CD4-positive, alpha-beta T cell treated with Interleukin-4 for 4 hours (primary cell): ENCODE data around the gene CES5A.
"Not testable (repeated sequence)": the region's sequence is repeated elsewhere in the genome, so short reads cannot be mapped to it uniquely, and the experiment has no call there.

Source experiments
- DNase-seq: peaks from one replicate; pipeline ENCODE4 v3.0.0-alpha.2; 2020

Gene CES5A

DNA sequence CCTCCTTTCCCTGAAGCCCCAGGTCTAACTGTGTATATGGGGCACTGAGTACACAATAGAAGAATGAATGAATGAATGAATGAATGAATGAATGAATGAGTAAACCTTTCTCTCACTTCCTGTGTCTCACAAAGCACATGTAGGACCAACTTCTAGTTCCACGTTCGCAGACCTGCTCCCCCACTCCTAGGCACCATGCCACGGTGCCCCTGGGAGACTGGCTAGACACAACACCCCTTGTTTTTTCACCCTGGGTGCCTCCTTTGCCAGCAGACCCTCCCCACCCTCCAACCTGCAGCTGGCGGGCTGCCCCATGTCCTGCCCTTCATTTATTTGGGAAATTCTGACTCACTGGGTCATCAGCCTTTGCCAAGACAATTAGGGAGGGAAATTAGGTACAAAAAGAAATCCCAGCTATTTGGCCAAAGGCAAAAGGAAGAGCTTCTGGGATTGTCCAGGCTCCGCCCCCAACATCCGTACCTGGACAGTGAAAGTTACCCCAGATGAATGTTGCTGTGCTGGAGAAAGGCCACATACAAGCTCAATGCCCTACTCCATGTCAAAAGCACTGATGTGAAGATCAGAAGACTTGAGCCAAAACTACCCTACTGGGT, 50.0 kb downstream of the CES5A start:
- no peak for DNase-seq

DNA sequence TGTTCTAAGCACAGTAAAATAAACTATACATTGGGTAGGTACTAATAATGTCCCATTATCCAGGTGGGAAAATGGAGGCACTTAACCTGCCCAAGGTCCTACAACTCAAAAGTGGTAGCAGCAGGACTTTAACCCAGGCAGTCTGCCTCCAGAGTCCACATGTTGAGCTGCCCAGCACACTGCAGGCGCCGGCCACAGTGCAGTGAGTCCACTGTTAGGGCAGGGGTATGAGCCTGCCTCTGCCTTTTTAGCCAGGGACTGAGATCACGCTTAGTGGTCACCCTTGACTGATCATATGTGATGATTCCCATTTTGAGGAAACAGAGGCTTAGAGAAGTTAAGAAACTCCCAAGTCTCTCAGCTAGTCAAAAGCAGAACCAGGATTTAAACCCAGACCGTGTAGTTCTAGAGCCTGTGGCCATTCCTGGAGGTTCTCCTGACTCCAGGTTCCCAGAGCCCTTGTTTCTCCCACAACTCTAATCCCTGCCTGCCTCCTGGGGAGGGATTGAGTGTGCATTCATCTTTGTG, 50.6 kb downstream of the CES5A start:
- DNase-seq = no peak

DNA sequence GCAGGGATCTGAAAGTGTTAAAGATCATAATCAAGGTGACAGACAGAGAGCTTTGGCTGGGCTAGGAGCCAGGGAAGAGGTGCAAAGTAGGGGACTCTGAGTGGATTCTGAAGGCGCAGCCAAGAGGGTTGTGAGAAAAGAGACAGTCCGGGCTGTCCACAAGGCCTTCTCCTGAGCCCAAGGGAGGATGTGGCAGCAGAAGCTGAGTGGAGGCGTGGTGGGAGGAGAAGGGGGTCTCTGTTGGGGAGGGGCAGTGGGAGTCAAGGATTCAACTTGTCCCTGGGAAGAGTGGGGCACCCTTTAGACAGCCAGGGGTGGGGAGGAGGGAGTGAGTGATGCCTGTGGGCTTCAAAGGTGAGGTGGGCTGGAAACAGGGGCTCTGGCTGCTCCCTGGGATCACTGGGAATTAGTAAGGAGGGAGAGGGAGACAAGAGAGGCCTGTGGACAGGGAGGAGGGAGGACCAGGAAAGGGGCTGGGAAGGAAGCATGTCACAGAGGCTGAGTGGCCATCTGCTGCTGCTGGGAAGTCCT, 52.8 kb downstream of the CES5A start:
- no peak for DNase-seq

DNA sequence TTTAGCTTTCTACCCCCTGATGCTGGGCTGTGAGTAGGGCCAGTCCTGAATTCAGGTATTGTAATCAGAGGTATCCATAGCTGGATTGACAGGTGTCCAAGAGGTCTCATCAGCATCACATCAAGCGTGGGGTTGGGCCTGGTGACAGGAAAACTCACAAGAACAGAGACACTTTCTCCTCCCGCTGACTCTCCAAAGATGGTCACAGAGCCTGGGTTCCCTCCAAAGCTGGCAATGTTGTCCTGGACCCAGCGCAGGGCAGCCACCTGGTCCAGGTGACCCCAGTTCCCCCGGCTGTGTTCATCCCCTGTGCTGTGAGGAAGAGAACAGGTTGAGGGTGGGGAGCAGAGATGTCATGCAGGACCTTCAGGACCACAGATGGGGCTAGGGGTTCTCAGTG, 54.0 kb downstream of the CES5A start:
- no peak for DNase-seq

DNA sequence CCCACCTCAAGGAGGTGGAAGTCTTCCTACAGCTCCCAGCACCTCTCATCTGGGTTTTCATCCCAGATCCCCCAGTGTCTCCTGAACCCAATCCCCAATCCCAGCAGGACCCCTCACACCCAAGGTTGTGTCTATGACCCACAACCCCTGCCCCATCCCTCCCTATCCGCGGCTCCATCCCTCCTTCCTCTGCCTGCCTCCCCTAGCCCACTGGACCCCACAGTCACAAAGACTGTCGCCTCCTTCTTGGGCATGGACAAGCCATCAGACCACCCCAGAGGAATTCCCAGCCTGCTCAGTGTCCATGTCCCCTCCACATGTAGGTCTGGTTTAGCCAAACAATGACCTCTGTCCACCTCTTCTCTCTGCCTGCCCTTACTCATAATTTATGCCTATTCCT, 54.6 kb downstream of the CES5A start:
- DNase-seq = no peak

DNA sequence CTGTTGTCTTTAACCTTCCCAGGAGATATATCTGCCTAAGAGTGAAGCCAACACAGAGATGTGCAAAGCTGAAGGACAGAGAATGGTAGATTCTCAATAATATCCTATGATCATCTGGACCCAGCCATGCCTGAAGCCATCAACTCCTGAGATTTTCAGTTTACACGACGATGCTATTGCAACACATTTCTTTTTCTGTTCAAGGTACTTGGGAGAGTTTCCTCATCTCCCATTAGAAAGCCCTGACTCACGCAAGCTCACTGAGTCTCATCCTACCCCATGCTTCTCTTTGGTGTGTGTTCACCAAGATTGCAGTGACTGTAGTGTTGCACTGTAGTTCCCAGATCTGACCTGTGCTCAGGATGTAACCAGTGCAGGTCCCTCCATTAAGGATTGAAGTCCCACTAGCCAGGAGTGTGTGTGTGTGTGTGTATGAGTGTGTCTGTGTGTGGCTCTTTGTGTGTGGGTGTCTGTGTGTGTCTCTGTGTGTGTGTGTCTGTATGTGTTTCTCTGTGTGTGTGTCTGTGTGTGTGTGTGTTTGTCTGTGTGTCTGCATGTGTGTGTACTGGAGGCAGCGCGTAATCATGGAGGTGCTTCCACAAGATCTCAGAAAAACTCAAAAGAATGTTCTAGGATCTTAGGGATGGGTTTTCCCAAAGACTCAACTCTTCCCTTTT, 57.8 kb downstream of the CES5A start:
- no peak for DNase-seq

DNA sequence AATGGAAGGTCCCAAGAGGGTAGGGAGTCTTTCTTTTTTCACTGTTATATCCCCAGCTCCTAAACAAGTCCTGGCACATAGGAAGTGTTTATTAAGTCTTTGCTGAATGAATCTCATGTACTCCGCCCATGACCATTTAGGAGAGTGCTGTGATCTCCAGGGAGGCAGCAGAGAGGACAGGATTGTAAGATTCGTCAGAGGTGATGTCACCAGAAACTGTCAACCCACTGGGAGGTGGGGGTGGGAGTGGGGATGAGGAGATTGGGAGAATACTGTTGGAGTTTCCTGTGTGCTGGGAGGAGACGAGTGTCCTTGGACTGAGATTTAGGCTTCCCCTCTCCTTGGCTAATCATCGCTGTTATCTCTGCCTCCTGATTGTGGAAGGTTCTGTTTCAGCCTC, 59.0 kb downstream of the CES5A start:
- not testable (repeated sequence) for DNase-seq

DNA sequence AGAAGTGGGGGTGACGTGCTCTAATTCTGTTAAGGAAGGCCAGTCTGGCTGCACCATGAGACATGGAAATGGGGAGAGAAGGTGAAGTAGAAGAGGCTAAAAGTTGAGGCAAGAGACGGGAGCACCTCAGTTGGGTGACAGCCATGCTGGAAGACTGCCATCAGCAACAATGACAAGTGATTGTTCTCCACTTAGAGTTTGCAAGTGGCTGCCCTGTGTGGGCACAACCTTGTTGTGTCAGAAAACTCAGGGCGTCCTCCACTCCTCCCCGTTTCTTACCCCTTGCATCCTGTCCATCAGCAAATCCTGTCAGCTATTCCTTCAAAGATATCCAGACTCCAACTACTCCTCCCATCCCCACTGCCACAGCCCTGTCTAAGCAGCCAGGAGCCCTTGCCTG, 59.9 kb downstream of the CES5A start:
- DNase-seq = no peak

DNA sequence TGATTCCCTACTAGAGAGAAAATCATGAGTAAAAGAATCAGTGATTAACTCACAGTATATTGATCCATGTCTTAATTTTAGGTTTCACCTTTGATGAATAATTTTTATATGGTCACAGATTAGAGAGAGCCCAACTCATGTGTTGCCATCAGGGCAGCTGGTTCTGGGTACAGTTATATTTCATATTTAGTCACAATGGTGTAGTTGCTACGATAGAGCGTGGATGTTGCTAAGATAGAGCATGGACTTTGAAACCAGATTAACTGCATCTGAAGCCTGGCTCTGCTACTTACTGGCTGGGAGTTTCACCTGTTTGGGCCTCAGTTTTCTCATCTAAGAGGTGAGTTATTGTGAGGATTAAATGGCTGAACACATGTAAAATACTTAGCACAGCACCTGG, 61.0 kb downstream of the CES5A start:
- not testable (repeated sequence) for DNase-seq

DNA sequence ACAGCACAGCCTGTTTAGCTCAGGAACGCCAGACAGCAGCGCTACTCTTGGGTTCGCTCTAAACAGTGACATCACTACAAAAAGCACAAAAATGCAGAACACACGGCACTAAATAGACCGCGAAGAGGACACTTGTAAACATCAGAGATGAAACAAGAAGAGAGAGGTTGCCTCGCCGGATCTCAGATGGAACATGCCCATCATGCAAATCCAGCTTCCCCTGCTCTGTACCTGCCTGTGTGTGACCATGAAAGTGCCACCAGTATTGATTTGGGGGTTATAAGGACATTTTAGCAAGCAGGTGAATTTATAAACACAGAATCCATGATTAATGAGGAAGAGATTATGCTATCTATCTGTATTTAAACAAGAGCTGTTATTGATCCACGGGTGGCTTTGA, 61.4 kb downstream of the CES5A start:
- not testable (repeated sequence) for DNase-seq

DNA sequence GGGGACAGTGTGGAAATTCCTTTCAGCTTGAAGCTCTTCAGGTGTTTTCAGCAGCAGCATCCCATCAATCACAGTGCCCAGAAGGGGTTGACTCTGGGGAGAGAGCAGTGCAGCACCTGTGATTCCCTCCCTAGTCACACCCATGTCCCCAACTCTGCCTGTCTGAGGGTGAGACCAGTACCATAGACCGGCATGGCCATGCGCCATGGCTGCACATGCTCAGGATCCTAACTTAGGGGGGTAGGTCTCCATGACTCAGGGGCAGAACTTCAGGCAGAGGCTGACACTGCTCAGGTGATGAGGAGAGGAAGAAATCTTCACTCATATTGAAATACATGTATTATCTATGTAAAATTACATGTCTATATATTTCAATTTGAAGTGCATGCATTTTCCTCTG, 62.2 kb downstream of the CES5A start:
- no peak for DNase-seq

DNA sequence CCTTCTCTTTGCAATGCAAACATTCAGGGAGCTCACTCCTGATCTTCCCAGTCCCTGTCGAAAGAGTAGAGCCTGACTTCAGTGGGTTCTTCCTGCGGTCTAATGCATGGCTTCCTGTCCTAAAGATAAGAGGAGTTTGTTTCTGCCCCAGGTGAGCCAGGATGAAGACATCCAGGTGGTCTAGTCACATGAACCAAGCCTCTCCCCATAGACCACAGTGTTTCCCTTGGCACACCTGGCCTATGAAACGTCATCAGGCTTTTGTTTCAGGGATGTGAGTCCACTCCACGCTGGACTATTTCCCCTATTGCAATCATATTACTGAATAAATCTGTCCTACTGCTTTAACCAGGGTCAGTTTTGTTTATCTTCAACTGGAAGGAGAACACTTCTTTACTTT, 63.4 kb downstream of the CES5A start:
- DNase-seq = no peak

DNA sequence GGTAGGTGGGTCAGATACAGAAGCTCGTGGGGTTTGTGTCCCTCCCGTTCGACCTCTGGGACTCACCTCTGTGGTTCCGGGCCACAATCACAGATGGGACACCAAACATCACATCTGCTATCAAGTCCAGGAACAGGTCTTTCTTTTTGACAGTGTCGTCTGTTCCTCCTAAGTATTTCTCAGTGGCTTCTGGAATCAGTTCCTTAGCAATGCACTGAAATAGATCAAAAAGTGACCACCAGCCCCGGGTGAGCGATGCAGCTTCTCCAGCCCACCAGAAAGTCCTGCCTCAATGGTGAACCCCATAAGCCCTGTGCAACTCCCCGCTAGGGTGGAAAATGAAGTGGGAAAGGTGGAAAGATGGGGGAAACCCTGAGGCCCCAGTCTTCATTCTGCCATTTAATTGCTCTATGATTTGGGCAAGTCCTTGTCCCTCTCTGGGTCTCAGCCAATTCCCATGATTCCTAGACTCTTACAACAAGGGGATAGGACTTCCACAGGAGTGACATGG, 64.7 kb downstream of the CES5A start:
- DNase-seq = no peak

DNA sequence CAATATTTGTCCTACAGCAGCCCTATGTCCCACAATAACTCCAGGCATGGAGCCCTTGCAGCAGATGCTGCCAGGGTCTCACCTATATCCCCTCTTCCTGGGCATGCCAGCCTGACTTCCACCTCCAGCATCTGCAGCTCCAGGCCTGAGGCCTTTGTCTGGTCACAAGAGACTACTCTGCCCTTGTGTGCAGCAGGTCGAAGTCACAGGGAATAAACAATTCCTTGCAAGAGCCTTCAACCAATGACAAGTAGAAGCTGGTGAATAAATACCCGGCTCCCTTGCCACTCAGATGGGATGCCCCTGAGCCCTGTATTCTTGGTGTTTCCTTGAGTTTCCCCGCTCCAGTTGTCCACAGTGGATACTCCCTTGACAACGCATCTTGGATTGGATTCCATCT, 65.3 kb downstream of the CES5A start:
- DNase-seq = no peak

DNA sequence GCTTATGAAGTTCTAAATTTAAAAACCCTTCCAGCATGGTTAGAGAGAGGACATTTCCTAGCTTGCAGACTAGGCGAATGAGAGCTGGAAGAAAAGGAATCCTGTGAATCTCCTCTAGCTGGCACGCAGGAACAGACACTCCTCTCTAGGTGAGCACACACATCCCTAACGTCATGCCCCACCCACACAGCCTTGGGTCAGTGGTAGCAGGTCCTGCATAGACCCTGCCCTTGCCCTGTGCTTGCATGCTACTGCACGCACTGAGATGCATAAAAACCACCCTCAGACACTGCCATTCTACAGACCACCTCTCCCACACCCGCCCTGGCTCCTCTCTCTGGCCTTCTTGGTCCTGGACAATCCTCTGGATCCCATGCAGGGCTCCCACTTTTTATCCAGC, 65.8 kb downstream of the CES5A start:
- DNase-seq = no peak

DNA sequence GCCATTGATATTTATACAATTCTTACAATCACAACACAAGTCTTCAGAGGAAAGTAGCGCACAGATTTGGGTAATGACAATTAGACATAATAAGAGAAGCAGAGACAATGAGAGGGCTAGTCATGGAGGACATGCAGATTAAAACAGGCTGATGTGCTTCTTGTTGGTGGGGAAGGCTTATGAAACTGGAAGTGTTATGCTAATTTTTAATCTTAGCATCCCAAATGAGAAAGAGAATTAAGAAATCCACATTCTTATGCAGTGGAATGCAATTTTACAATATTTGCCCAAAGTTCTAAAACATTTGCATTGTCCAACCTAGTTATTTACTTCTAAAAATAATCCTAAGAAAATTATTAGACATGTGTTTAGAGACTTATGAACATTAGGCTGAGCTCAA, 66.9 kb downstream of the CES5A start:
- not testable (repeated sequence) for DNase-seq

DNA sequence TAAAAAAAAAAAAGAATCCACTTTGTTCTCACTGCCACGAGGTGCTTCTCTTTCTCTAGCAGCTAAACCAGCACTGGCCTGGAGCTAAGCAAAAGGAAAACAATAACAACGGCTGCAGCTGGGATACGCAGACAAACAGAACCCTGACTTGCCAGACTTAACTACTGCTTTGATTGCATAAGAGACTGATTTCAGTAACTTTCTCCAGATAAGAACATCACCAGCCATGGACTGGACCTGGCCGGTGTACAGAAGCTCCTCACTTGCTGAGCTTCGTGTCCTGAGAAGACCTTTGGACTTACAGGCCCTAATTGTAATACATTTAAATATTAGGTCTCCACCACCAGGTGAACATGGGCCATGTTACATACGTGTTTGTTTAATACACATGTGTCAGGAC, 70.1 kb downstream of the CES5A start:
- not testable (repeated sequence) for DNase-seq

DNA sequence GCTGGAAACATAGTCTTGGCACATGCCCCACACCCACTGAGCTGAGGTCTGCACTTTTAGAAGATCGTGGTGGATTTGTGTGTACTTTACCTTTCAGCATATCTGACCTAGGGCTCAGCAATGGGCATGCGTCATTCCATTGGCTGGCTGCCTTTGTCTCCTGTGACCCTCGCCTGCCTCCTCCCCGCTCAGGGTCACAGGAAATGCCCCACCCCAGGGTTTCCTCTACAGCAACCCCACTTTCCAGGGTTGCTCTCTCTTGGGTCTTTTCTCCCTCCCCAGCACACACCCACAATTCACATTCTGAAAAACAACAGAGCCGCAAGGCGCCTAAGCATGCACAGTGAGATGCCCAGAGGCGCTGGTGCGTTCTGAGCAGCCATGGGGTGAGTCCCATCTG, 71.5 kb downstream of the CES5A start:
- DNase-seq = not testable (repeated sequence)
